Measurements from ENCODE around the gene TMEM167B.
A peak's percentile ranks its signal among the peaks of the same experiment; 100 is the strongest.
"Not testable (repeated sequence)": the region's sequence is repeated elsewhere in the genome, so short reads cannot be mapped to it uniquely, and the experiment has no call there.

The TMEM167B gene

GRCh38 chr1:109115685-109116084 is 25.1 kb downstream of the TMEM167B start:
- peak; percentile 35 for DNase-seq

- no peak for DNase-seq
Measured at GRCh38 chr1:109116286-109116685, 25.7 kb downstream of the TMEM167B start.

- no peak for DNase-seq
Measured at GRCh38 chr1:109118089-109118488, 27.5 kb downstream of the TMEM167B start.

DNA sequence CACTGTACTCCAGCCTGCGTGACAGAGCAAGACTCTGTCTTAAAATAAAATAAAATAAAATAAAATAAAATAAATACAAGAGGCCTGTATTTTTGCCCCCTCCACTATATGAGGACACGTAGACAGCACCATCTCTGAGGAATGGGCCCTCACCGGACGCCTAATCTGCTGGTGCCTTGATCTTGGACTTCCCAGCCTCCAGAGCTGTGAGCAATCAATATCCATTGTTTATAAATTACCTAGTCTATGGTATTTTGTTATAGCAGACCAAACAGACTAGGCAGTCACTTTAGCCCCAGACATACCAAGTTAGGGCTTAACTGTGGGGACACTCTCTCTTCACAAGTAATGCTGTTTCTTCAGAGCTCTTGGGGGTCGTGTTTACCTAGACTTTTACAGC is 29.8 kb downstream of the TMEM167B start:
- DNase-seq, result no peak

- DNase-seq, result no peak
Measured at GRCh38 chr1:109131059-109131458, 40.5 kb downstream of the TMEM167B start.

GRCh38 chr1:109131800-109132199 is 41.2 kb downstream of the TMEM167B start:
- DNase-seq, result no peak

DNA sequence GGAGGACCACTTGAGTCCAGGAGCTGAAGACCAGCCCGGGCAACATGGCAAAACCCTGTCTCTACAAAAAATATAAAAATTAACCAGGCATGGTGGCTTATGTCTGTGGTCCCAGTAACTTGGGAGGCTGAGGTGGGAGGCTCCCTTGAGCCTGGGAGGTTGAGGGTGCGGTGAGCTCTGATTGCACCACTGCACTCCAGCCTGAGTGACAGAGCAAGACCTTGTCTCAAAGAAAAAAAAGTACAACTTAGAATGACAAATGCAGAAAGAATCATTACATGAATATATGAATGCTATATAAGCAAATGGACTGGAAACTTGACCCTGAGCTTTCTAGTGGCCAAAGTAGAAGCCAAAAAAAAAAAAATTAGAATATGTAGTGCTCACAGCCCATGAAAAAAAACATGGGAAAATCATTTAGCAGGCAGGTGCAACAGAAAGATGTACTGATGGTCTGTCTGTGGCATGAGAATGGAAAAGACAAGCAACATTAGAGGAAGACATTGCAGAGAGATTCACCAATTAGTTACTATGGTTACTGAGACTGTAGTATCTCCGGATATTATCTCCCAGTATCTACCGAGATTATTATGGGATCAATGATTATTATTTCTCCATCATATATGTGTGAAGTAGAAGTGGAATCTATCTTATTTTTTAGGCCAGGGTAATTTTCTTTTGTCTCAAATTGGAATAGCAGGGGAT is 42.6 kb downstream of the TMEM167B start:
- no peak for DNase-seq

- DNase-seq, result no peak
Measured at GRCh38 chr1:109133815-109134214, 43.3 kb downstream of the TMEM167B start.

DNA sequence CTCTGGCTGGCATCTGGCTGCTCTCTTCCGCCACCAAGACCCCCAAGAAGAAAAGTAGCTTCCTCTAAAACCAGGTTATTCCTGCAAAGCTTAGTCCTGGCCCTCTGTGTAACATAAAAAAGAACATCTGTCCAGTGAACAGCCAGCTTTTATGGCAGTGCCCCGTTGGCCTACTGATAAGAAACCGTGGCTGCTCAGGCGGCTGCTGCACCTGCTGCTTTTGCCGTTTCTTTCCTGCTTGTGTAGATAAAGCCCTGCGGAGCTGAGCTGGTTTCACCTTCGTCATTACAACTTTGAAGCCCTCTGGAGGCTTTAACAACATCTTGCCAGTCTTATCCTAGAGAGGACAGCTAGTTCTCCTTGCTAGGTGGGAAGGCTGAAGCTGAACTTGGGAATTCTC is 43.9 kb downstream of the TMEM167B start:
- DNase-seq, result no peak

- no peak for DNase-seq
Measured at GRCh38 chr1:109135940-109136339, 45.4 kb downstream of the TMEM167B start.

DNA sequence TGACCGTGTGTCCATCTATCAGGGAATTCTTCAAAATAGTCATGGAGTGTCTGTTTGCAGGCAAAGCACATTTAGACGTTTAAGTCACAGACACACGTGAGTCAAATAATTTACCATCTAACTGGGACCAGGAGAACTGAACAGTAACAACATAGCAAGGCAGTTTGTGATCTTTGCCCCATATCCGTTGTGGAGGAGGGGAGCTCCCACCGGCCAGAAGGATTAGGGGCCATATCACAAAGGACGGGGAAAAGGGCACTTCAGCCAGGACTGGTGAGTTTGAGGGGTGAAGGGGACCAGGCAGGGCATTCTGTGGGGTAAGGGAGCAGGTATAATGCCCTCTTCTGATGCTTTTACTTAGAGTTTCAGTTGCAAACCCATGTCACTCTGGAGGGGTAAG is 46.2 kb downstream of the TMEM167B start:
- no peak for DNase-seq

GRCh38 chr1:109137958-109138357 is 47.4 kb downstream of the TMEM167B start:
- no peak for DNase-seq

DNA sequence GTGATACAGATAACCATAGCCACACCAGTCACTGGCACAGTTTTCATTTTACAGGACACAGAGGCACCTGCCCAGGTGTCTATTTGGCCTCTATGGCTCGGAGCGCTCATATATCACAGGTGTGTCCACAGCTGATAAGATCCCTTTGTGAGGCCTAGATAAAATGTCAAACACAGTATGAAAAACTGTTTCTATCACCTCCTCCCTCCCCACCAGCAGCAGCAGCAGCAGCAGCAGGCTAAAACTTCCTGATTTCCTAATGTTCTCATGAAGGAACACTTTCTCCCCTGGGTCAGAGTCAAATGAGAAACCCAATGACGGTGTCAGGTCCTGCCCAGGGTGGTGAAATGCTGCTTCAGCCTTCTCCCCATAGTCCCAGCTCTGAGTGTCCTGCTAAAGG is 47.8 kb downstream of the TMEM167B start:
- no peak for DNase-seq

DNA sequence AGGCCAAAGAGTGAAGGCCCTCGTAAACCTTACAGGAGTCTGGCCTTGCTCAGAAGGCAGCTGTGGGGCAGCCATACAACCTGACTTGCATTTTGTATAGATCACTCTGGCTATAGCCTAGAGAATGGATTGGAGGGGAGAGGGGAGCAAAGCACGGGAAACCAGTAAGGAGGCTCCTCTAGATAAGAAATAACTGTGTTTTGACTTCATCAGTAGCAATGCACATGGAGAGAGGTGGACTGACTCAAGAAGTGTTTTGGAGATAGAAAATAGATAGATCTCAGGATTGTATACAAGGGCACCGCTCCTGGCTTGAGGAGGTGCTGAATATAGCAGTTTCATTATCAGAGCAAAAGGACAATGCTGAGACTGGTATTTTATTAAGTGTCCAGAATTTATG is 49.8 kb downstream of the TMEM167B start:
- no peak for DNase-seq

- DNase-seq, result no peak
Measured at GRCh38 chr1:109142260-109142659, 51.7 kb downstream of the TMEM167B start.

DNA sequence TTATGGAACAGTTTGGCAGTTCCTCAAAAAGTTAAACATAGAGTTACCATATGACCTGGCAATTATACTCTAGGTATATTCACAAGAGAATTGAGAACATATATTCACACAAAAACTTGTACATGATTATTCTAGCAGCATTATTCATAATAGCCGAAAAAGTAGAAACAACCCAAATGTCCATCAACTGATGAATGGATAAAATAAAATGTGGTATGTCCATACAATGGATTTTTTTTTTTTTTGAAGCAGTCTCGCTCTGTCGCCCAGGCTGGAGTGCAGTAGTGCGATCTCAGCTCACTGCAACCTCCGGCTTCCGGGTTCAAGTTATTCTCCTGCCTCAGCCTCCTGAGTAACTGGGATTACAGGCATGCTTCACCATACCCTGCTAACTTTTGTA is 52.2 kb downstream of the TMEM167B start:
- DNase-seq, result not testable (repeated sequence)

Measured in activated naive CD4-positive, alpha-beta T cell treated with Interleukin-2 at 50 U/mL for 16 hours (primary cell).